GM21367 (cell line): ENCODE results near the gene ACSS1.

Source experiments
- ATAC-seq: cut with Tn5 transposase; IDR thresholded peaks from one replicate; pipeline ENCODE4 v1.9.1; 2021; ENCODE audit not compliant: unreplicated experiment

ACSS1 gene

GRCh38 chr20:25048519-25048952 is 9.4 kb downstream of the ACSS1 start:
- ATAC-seq = no peak

- no peak for ATAC-seq
These were observed 10.2 kb downstream of the ACSS1 start for GRCh38 chr20:25047766-25048165.

- ATAC-seq = no peak
These were observed 10.9 kb downstream of the ACSS1 start for GRCh38 chr20:25046736-25047666.

- no peak for ATAC-seq
These were observed 11.7 kb downstream of the ACSS1 start for GRCh38 chr20:25046181-25046641.

- no peak for ATAC-seq
These were observed 12.6 kb downstream of the ACSS1 start for GRCh38 chr20:25045343-25045712.

GRCh38 chr20:25044660-25045342 is 13.1 kb downstream of the ACSS1 start:
- no peak for ATAC-seq

GRCh38 chr20:25044261-25044560 is 13.7 kb downstream of the ACSS1 start:
- no peak for ATAC-seq

GRCh38 chr20:25043499-25044260 is 14.3 kb downstream of the ACSS1 start:
- no peak for ATAC-seq

- peak; percentile 88 for ATAC-seq
These were observed 15.1 kb downstream of the ACSS1 start for GRCh38 chr20:25042531-25043498.

- ATAC-seq = no peak
These were observed 16.0 kb downstream of the ACSS1 start for GRCh38 chr20:25041813-25042530.

- no peak for ATAC-seq
These were observed 17.5 kb downstream of the ACSS1 start for GRCh38 chr20:25040438-25040831.

GRCh38 chr20:25039697-25040437 is 18.1 kb downstream of the ACSS1 start:
- ATAC-seq = no peak

GRCh38 chr20:25038591-25039015 is 19.3 kb downstream of the ACSS1 start:
- ATAC-seq = no peak

- no peak for ATAC-seq
These were observed 19.9 kb downstream of the ACSS1 start for GRCh38 chr20:25038103-25038410.

- no peak for ATAC-seq
These were observed 20.4 kb downstream of the ACSS1 start for GRCh38 chr20:25037288-25038102.

GRCh38 chr20:25036331-25036936 is 21.5 kb downstream of the ACSS1 start:
- no peak for ATAC-seq

GRCh38 chr20:25035921-25036320 is 22.0 kb downstream of the ACSS1 start:
- no peak for ATAC-seq

GRCh38 chr20:25033924-25034300 is 24.0 kb downstream of the ACSS1 start:
- no peak for ATAC-seq
